OCI-M2 (cell line): ENCODE measurements around the gene RMI2.

Experiments
- DNase-seq: peaks from one replicate; lab custom pipeline; 2025; ENCODE audit not compliant: unreplicated experiment; lab: John Stamatoyannopoulos, UW

The RMI2 gene

DNA sequence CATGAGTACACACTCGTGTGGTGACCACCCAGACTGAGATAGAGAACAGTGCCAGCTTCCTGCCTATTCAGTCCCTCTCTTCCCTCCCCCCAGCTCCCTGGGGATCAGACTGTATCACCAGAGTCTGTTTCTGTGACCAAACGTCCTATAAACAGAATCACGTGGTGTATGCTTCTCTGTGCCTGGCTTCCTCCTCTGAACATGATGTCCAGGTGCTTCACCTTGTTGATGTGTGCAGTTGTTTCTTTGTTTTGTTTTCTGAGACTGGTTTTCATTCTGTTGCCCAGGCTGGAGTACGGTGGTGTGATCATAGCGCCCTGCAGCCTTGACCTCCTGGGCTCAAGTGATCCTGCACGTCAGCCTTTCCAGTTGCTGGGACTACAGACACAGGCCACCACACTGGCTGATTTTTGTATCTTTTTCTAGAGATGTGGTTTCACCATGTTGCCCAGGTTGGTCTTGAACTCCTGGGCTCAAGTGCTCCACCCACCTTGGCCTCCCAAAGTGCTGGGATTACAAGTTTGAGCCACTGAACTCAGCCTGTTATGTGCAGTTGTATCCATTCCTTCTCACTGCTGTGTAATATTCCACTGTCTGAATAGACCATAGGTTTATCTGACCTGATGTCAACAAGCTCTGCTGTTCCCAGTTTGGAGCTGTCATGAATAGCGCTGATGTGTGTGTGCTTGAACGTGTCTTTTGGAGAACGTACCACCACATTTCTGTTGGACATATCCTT is 35.2 kb upstream of the RMI2 start:
- no peak for DNase-seq

GRCh38 chr16:11310634-11310977 is 34.7 kb upstream of the RMI2 start:
- no peak for DNase-seq

- DNase-seq, result peak; percentile 29
Measured at GRCh38 chr16:11310997-11311561, 34.2 kb upstream of the RMI2 start.

GRCh38 chr16:11312718-11313492 is 32.4 kb upstream of the RMI2 start:
- DNase-seq, result no peak

GRCh38 chr16:11313493-11314308 is 31.6 kb upstream of the RMI2 start:
- DNase-seq, result no peak

- DNase-seq, result no peak
Measured at GRCh38 chr16:11314309-11314894, 30.9 kb upstream of the RMI2 start.

DNA sequence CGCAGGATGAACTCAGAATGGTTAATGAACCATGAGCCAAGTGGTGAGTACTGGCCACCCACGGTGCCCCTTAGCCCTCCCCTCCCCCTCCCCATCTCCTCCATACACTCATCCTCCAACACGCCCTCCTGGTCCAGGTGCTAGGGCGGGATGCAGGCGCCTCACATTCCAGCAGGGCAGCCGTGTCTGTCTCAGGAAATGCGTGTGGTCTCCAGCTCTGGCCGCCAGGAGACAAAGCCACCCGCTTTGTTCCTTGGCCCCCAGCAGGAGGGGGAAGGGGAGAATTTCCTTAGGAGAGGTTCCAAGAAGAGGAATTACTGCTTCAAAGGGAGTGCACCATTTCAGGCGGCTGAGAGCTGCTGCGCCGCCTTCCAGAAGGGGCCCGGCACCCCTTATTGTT is 29.7 kb upstream of the RMI2 start:
- DNase-seq, result no peak

DNA sequence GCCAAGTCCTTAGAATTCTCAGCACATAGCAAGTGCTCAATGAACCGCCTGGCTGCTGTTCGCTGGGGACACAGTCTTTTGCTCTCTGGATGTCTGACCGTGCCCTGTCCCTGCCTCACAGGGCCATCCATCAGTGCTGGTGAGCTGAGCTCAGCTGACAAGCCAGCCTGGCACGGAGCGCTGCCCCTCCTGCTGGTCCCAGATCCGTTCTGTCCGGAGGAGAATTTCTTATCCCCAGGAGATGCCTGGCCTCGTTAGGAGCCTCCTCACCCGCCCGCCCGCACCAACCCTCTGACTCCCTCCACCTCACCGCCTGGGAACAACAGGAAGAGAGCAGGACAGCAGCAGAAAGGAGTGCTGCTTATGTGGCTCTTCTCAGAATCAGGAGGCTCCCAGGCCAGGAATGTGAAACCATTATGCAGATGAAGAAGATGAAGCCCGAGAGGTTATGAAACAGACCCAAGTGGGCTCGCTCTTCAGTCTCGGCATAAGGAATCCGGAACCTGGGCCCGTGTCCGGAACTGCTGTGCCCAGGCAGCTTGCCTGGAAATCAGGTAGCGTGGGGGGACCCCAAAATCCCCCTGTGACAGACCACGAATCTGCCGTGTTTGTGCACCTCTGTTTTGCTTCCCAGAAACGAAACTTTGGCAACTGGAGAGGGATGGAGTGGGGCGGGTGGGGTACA is 28.8 kb upstream of the RMI2 start:
- no peak for DNase-seq

DNA sequence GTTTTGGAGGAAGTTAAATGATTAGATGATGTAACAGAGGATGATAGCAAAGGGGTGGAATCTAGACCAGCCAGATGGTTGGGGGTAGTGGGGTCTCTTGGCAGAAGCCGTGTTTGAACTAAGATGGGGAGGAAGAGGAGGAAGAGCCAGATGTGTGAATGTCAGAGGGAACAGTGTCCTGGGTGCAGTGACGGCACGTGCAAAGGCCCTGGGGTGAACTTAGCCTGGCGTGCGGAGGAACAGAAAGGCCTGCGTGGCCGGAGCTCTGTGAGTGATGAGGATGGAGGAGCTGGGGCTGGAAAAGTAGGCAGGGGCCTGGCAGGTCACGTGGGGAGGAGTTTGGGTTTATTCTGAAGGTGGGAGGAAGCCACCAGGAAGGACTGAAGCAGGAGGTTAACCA is 26.4 kb upstream of the RMI2 start:
- no peak for DNase-seq

GRCh38 chr16:11319529-11320146 is 25.6 kb upstream of the RMI2 start:
- DNase-seq, result no peak

DNA sequence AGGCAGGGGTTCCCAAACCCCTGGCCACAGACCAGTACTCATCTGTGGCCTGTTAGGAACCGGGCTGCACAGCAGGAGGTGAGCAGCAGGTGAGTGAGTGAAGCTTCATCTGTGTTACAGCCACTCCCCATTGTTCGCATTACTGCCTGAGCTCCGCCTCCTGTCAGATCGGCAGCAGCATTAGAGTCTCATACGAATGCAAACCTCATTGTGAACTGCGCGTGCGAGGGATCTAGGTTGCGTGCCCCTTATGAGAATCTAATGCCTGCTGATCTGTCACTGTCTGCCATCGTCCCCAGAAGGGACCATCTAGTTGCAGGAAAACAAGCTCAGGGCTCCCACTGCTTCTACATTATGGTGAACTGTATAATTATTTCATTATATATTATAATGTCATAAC is 25.1 kb upstream of the RMI2 start:
- no peak for DNase-seq

DNA sequence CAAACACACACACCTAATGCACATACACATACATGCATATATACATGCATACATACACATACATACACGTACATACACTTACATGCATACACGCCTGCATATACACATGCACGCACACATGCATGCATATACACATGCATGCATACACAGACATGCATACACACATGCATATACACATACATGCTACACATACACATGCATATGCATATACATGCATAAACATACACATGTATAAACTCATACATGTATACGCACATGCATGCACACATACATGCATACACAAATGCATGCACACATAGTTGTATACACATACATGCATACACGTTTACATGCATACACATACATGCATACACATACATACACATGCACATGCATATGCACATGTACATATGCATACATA is 23.6 kb upstream of the RMI2 start:
- no peak for DNase-seq

- no peak for DNase-seq
Measured at GRCh38 chr16:11322823-11323222, 22.4 kb upstream of the RMI2 start.

- DNase-seq, result no peak
Measured at GRCh38 chr16:11323551-11324336, 21.5 kb upstream of the RMI2 start.

GRCh38 chr16:11325404-11326083 is 19.7 kb upstream of the RMI2 start:
- DNase-seq, result no peak

DNA sequence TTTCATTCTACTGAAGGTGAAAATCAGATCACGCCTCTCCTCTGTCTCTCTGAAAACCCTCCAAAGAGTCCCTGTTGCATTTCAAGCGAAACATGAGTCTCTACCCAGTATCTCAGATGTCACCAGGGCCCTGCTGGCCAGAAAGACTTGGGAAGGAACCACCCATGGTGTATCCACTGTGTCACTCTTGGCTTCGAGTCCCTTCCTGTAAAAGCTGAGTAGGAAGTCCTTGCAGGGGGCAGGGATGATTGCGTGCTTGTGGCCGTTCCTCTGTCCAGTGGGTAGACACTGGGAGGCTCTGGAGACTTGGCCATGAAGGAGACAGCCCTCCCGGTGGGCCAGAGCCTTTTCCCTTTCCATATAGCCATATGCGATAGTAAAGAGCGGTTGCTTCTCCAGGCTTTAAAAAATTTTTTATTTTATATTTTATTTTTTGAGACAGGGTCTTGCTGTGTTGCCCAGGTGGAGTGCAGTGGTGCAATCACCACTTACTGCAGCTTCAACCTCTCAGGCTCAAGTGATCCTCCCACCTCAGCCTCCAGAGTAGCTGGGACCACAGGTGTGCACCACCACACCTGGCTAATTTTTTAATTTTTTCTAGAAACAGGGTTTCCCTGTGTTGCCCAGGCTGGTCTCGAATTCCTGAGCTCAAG is 19.0 kb upstream of the RMI2 start:
- no peak for DNase-seq

GRCh38 chr16:11326737-11327276 is 18.5 kb upstream of the RMI2 start:
- DNase-seq, result no peak
